Hematopoietic multipotent progenitor cell (in vitro differentiated cells): ENCODE measurements around the gene REN. TPM values are rescaled to one million over a fixed set of nuclear protein-coding genes. Genes with fewer than 3 reads are reported as not detected.

ENCODE experiments used
- DNase-seq, 3 donors: peaks; one replicate each; pipeline ENCODE4 v3.0.0-alpha.2; 2011 to 2015; ENCODE audit warnings: low read depth in 2 of 3, low spot score in 2 of 3
- total RNA-seq: library from RNA; depleted of rRNA; stranded (reverse); fragments of >200 nt; gene quantifications from one replicate; pipeline ENCODE4 v1.2.3, GENCODE V29; 2012

The REN gene
- total RNA-seq, 1 donor = 8.3 TPM

- DNase-seq = no peak
Measured at GRCh38 chr1:204112876-204113730, 53.0 kb downstream of the REN start.

GRCh38 chr1:204110894-204111633 lies 55.1 kb downstream of the REN start:
- no peak for DNase-seq

GRCh38 chr1:204108312-204109141 lies 57.6 kb downstream of the REN start:
- no peak for DNase-seq

GRCh38 chr1:204107892-204108291 lies 58.2 kb downstream of the REN start:
- no peak for DNase-seq

GRCh38 chr1:204106825-204107224 lies 59.3 kb downstream of the REN start:
- no peak for DNase-seq

- DNase-seq = peak in 1 of 3 donors; percentile 42
Measured at GRCh38 chr1:204105131-204105515, 61.0 kb downstream of the REN start.

Other genes starting within 250 kb of the REN start
- 0.81 TPM for gene SOX13, start 93.2 kb downstream of the REN start, total RNA-seq
- 8.3 TPM for gene ETNK2, start 14.3 kb downstream of the REN start, total RNA-seq
- under 0.01 TPM for gene KISS1, start 30.2 kb upstream of the REN start, total RNA-seq
- gene GOLT1A, start 47.7 kb upstream of the REN start, total RNA-seq = 0.54 TPM
- gene PLEKHA6, start 193.6 kb upstream of the REN start, total RNA-seq = 1.6 TPM
- 30.4 TPM for gene PPP1R15B, start 245.5 kb upstream of the REN start, total RNA-seq